ENCODE results near the gene TBC1D8. TPM values are rescaled to one million over a fixed set of nuclear protein-coding genes. Genes with fewer than 3 reads are reported as not detected.
A peak's percentile ranks its signal among the peaks of the same experiment; 100 is the strongest.

The TBC1D8 gene
- total and polyA plus RNA-seq, 2 of the 13 experiments (the other 11 are each of a cell fraction or from before 2014, with no cell fraction given): 45.1 to 95.4 TPM

DNA sequence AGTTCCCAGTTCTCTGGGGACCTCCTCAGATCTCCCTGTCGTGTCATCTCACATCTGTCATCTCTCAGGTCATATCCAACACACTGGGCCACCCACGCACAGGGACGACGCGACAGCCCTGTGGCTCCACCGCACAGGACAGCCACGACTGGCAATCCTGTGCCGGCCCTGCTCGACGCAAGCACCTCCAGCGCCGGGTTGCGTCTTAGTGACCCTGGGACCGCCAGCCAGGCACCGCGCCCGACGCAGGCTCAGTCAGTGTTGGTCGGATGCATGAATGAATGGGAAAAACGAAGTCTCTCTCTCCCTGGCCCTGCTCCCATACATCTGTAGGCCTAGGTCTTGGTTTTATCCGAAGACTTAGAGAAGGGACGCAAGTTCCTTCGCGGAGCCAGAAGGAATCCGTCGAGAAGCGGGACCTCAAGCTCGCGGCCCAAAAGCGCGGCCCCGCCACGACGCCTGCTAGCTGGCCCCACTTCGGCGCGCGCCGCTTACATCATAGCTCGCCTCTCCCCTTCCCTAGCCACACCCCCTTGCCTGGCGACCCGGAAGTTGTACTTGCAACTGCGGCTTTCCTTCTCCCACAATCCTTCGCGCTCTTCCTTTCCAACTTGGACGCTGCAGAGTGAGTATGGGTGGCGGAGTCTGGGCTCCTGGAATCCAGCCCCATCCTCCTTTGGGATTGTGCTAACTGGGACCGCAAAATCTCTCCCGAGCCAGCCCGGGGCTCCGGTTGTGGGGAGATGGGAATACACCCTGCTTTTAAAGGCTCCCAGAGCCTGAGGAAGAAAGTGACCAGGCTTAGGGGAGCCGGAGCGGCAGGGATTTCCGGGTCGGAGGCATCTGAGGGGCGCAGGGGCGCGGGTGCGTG is 149.3 kb downstream of the TBC1D8 start, which contains the start of gene RPL31 (continued):
- TF ChIP-seq, protein P1, sequence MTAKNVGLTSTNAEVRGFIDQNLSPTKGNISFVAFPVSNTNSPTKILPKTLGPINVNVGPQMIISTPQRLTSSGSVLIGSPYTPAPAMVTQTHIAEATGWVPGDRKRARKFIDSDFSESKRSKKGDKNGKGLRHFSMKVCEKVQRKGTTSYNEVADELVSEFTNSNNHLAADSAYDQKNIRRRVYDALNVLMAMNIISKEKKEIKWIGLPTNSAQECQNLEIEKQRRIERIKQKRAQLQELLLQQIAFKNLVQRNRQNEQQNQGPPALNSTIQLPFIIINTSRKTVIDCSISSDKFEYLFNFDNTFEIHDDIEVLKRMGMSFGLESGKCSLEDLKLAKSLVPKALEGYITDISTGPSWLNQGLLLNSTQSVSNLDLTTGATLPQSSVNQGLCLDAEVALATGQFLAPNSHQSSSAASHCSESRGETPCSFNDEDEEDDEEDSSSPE (CRISPR knock-in tag; IDR thresholded peaks at IDR 0.05): peak; percentile 99
- TF ChIP-seq GLI4 (CRISPR knock-in tag; IDR thresholded peaks at IDR 0.05; ENCODE audit: borderline replicate concordance) (peak; percentile 89), ZNF615 (CRISPR knock-in tag; IDR thresholded peaks at IDR 0.05; ENCODE audit: borderline replicate concordance) (no peak; the same call in 1 of the 2 replicates), ZNF484 (CRISPR knock-in tag; IDR thresholded peaks at IDR 0.05; ENCODE audit: borderline replicate concordance, low read depth) (peak; percentile 98), SOX6 (IDR thresholded peaks at IDR 0.05) (no peak), SOX6 (CRISPR knock-in tag; IDR thresholded peaks at IDR 0.05) (peak; percentile 81), HOXA3 (CRISPR knock-in tag; IDR thresholded peaks at IDR 0.05) (peak; percentile 98), ZNF660 (CRISPR knock-in tag; IDR thresholded peaks at IDR 0.05; ENCODE audit: borderline replicate concordance, low read depth) (peak; percentile 93; the same call in 1 of the 2 replicates), ZNF567 (CRISPR knock-in tag; IDR thresholded peaks at IDR 0.05; ENCODE audit: borderline replicate concordance) (peak; percentile 100), ZNF282 (IDR thresholded peaks at IDR 0.05; ENCODE audit: partially characterized antibody) (no peak), ZNF546 (CRISPR knock-in tag; conservative IDR thresholded peaks at IDR 0.05) (peak; percentile 99), HNRNPLL (IDR thresholded peaks at IDR 0.05; ENCODE audit: low read depth, low read length, poor library complexity, severe bottlenecking) (peak; percentile 51), ZNF354B (CRISPR knock-in tag; IDR thresholded peaks at IDR 0.05) (peak; percentile 96), RXRA (CRISPR knock-in tag; IDR thresholded peaks at IDR 0.05) (peak; percentile 93), YY1 (IDR thresholded peaks at IDR 0.05; ENCODE audit: insufficient read depth, insufficient replicate concordance, low read depth, low read length) (peak; percentile 88), SSRP1 (CRISPR knock-in tag; IDR thresholded peaks at IDR 0.05) (no peak), ZNF782 (CRISPR knock-in tag; IDR thresholded peaks at IDR 0.05; ENCODE audit: borderline replicate concordance) (peak; percentile 90), SMC3 (IDR thresholded peaks at IDR 0.05; ENCODE audit: low read length) (no peak), ZNF570 (CRISPR knock-in tag; IDR thresholded peaks at IDR 0.05; ENCODE audit: borderline replicate concordance) (peak; percentile 97)
- TF ChIP-seq, protein P2, sequence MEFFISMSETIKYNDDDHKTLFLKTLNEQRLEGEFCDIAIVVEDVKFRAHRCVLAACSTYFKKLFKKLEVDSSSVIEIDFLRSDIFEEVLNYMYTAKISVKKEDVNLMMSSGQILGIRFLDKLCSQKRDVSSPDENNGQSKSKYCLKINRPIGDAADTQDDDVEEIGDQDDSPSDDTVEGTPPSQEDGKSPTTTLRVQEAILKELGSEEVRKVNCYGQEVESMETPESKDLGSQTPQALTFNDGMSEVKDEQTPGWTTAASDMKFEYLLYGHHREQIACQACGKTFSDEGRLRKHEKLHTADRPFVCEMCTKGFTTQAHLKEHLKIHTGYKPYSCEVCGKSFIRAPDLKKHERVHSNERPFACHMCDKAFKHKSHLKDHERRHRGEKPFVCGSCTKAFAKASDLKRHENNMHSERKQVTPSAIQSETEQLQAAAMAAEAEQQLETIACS (CRISPR knock-in tag; IDR thresholded peaks at IDR 0.05): peak; percentile 98
- TF ChIP-seq, protein P3, sequence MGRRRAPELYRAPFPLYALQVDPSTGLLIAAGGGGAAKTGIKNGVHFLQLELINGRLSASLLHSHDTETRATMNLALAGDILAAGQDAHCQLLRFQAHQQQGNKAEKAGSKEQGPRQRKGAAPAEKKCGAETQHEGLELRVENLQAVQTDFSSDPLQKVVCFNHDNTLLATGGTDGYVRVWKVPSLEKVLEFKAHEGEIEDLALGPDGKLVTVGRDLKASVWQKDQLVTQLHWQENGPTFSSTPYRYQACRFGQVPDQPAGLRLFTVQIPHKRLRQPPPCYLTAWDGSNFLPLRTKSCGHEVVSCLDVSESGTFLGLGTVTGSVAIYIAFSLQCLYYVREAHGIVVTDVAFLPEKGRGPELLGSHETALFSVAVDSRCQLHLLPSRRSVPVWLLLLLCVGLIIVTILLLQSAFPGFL (CRISPR knock-in tag; IDR thresholded peaks at IDR 0.05): 0 out of 2 replicates have a peak, but pooled peaks have one; percentile 56
- TF ChIP-seq, protein P4, sequence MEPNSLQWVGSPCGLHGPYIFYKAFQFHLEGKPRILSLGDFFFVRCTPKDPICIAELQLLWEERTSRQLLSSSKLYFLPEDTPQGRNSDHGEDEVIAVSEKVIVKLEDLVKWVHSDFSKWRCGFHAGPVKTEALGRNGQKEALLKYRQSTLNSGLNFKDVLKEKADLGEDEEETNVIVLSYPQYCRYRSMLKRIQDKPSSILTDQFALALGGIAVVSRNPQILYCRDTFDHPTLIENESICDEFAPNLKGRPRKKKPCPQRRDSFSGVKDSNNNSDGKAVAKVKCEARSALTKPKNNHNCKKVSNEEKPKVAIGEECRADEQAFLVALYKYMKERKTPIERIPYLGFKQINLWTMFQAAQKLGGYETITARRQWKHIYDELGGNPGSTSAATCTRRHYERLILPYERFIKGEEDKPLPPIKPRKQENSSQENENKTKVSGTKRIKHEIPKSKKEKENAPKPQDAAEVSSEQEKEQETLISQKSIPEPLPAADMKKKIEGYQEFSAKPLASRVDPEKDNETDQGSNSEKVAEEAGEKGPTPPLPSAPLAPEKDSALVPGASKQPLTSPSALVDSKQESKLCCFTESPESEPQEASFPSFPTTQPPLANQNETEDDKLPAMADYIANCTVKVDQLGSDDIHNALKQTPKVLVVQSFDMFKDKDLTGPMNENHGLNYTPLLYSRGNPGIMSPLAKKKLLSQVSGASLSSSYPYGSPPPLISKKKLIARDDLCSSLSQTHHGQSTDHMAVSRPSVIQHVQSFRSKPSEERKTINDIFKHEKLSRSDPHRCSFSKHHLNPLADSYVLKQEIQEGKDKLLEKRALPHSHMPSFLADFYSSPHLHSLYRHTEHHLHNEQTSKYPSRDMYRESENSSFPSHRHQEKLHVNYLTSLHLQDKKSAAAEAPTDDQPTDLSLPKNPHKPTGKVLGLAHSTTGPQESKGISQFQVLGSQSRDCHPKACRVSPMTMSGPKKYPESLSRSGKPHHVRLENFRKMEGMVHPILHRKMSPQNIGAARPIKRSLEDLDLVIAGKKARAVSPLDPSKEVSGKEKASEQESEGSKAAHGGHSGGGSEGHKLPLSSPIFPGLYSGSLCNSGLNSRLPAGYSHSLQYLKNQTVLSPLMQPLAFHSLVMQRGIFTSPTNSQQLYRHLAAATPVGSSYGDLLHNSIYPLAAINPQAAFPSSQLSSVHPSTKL (CRISPR knock-in tag; IDR thresholded peaks at IDR 0.05): peak; percentile 88

Data from HepG2 (cell line).